Nephron progenitor cell (in vitro differentiated cells): Measurements from ENCODE around the gene PPP2R5D.

Experiments
- DNase-seq: peaks from one replicate; pipeline ENCODE4 v3.0.0; 2021
- H3K27ac Mint-ChIP-seq: 2 replicates; pipeline ENCODE4 v1.8.0; 2021; ENCODE audit warnings: mild to moderate bottlenecking, moderate library complexity, mixed read lengths
- H3K27me3 Mint-ChIP-seq: 2 replicates; pipeline ENCODE4 v1.8.0; 2021; ENCODE audit warnings: mild to moderate bottlenecking, low read depth, mixed read lengths; ENCODE audit not compliant: poor library complexity
- H3K36me3 Mint-ChIP-seq: 2 replicates; pipeline ENCODE4 v1.8.0; 2021; ENCODE audit warnings: low read depth, mixed read lengths
- H3K4me1 Mint-ChIP-seq: 2 replicates; pipeline ENCODE4 v1.8.0; 2021; ENCODE audit warnings: mixed read lengths
- H3K4me3 Mint-ChIP-seq: 2 replicates; pipeline ENCODE4 v1.8.0; 2021; ENCODE audit warnings: mild to moderate bottlenecking, moderate library complexity, mixed read lengths
- H3K9me3 Mint-ChIP-seq: 2 replicates; pipeline ENCODE4 v1.8.0; 2021; ENCODE audit warnings: mild to moderate bottlenecking, moderate library complexity, mixed read lengths
- TF ChIP-seq, protein P1 (sequence below): fragments of 200-600 bp; sonication (generic); IDR thresholded peaks from 2 replicates; pipeline ENCODE4 v1.5.0; 2021; ENCODE audit warnings: antibody characterized with exemption

PPP2R5D gene

DNA sequence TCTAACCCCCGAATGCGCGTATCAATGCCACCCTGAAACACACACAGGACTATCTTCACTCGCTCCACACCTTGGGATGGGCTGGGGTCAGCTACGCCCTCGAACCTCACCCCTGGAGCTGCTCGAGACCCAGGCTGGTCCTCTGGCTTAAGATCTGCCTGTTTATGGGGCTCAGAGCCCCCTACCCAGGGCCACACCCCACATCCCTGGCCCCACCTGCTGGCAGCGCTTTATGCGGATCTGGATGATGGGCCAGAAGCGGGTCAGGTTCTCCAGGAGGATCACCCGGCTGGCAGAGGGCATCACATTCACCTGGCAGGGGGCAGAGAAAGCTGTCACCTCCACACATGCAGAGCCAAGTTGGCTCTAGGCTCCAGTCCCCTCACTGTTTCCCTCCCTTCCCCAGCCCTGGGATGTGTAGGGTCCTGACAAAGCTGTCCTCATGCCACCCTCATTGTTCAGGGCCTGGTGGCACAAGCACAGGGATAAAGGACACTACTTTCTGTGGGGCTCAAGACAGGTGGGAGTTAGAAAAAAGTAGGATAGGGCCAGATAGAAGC, 61.1 kb downstream of the PPP2R5D start:
- Mint-ChIP-seq H3K27ac (peak overlapping the region; percentile 80), H3K9me3 (no peaks in the 10 kb centered on the region), H3K36me3 (peaks cover 62% of the 10 kb centered on the region), H3K4me1 (peaks cover 6% of the 10 kb centered on the region), H3K27me3 (no peaks in the 10 kb centered on the region), H3K4me3 (no peak overlapping the region)
- DNase-seq = no peak
- TF ChIP-seq, protein P1, sequence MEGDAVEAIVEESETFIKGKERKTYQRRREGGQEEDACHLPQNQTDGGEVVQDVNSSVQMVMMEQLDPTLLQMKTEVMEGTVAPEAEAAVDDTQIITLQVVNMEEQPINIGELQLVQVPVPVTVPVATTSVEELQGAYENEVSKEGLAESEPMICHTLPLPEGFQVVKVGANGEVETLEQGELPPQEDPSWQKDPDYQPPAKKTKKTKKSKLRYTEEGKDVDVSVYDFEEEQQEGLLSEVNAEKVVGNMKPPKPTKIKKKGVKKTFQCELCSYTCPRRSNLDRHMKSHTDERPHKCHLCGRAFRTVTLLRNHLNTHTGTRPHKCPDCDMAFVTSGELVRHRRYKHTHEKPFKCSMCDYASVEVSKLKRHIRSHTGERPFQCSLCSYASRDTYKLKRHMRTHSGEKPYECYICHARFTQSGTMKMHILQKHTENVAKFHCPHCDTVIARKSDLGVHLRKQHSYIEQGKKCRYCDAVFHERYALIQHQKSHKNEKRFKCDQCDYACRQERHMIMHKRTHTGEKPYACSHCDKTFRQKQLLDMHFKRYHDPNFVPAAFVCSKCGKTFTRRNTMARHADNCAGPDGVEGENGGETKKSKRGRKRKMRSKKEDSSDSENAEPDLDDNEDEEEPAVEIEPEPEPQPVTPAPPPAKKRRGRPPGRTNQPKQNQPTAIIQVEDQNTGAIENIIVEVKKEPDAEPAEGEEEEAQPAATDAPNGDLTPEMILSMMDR = no peak

GRCh38 chr6:43047998-43048397, 63.6 kb downstream of the PPP2R5D start:
- no peak for DNase-seq
- Mint-ChIP-seq H3K4me3 (no peak overlapping the region), H3K27ac (no peak overlapping the region), H3K27me3 (no peaks in the 10 kb centered on the region), H3K9me3 (no peaks in the 10 kb centered on the region), H3K36me3 (peaks cover 54% of the 10 kb centered on the region), H3K4me1 (peaks cover 30% of the 10 kb centered on the region)
- TF ChIP-seq, protein P1 = no peak

GRCh38 chr6:43050981-43051380, 66.6 kb downstream of the PPP2R5D start:
- H3K4me1 Mint-ChIP-seq = peaks cover 39% of the 10 kb centered on the region
- H3K9me3 Mint-ChIP-seq = no peaks in the 10 kb centered on the region
- H3K27me3 Mint-ChIP-seq = no peaks in the 10 kb centered on the region
- peaks cover 58% of the 10 kb centered on the region for H3K36me3 Mint-ChIP-seq
- TF ChIP-seq, protein P1 = no peak
- DNase-seq = no peak
- peak overlapping the region; percentile 63 for H3K4me3 Mint-ChIP-seq
- peak overlapping the region; percentile 87 for H3K27ac Mint-ChIP-seq

- no peaks in the 10 kb centered on the region for H3K27me3 Mint-ChIP-seq
- DNase-seq = no peak
- H3K36me3 Mint-ChIP-seq = peaks cover 51% of the 10 kb centered on the region
- H3K27ac Mint-ChIP-seq = peak overlapping the region; percentile 80
- peak overlapping the region; percentile 96 for H3K4me3 Mint-ChIP-seq
- peaks cover 39% of the 10 kb centered on the region for H3K4me1 Mint-ChIP-seq
- no peaks in the 10 kb centered on the region for H3K9me3 Mint-ChIP-seq
- TF ChIP-seq, protein P1 = no peak
Observed at GRCh38 chr6:43052225-43052841, 68.0 kb downstream of the PPP2R5D start.

DNA sequence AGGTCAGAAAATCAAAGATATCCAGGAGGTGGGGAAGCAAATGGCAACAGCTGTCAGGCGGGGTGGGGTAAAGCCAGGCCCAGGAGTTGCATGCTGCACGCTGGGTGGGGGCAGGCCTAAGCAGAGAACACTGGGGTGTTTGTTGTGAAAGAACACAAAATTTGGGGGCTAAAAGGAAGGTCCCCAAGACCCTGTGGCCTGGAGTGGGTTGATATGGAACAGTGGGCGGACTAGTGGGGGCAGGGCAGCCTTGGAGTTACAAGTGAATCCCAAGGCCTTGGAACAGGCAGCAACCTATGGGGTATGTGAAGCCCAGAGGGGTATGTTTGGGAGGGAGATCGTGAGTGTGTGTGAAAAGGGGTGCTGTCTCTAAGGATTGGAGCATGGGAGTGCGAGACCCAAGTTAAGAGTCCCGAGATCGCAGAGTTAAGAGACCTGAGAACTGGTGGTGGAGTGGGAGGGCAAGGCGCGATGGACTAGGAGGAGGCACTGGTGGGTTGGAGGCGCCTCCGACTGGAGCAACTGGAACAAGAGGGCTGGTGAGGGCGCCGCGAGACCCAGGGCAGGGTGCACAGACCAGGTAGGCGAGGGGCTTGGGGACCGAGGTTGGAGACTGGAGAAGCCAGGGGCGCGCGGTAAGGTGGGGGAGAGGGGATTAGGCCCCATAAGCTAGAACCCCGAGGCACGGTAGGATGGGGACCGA, 68.6 kb downstream of the PPP2R5D start:
- H3K36me3 Mint-ChIP-seq = peaks cover 52% of the 10 kb centered on the region
- peak overlapping the region; percentile 96 for H3K4me3 Mint-ChIP-seq
- peak; percentile 22 for DNase-seq
- H3K4me1 Mint-ChIP-seq = peaks cover 42% of the 10 kb centered on the region
- TF ChIP-seq, protein P1 = no peak
- no peaks in the 10 kb centered on the region for H3K27me3 Mint-ChIP-seq
- no peaks in the 10 kb centered on the region for H3K9me3 Mint-ChIP-seq
- H3K27ac Mint-ChIP-seq = peak overlapping the region; percentile 93
